SH-SY5Y (cell line): ENCODE data around the gene TPCN1.

Experiments used
- GATA2 ChIP-seq: IDR thresholded peaks from 2 replicates; pipeline ENCODE4 v1.6.1; 2011; ENCODE audit warnings: mild to moderate bottlenecking, low read depth, low read length
- GATA3 ChIP-seq: IDR thresholded peaks from 2 replicates; pipeline ENCODE4 v1.6.1; 2011; ENCODE audit warnings: low read depth, mild to moderate bottlenecking, low read length, moderate library complexity

DNA sequence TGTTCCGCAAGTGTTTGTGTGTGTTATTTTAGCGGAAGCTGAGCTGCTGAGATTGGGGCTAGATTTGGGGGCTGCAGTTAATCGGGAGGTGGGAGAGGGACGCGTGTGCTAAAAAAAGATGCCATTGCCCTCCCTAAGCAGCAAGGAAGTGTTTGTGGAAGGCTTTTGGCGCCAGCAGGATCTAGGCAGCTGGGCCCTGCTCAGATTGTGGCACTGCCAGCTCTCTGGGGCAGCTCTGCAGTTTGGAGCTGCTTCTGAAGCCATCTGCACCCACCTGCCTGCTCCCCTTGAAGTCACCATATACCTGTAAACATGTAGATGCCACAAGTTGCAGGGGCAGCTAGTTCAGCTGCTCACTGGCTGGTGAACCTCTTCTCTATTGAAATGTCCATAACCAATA, 28.8 kb downstream of the TPCN1 start:
- no peak for TF ChIP-seq GATA3
- TF ChIP-seq GATA2 = no peak
